HL-60 (cell line): ENCODE measurements around the gene SETBP1.

Source experiments
- GABPA ChIP-seq: IDR thresholded peaks from 2 replicates; pipeline ENCODE4 v1.6.1; 2012; ENCODE audit warnings: low read depth
- POLR2AphosphoS5 ChIP-seq: IDR thresholded peaks from 2 replicates; pipeline ENCODE4 v1.6.1; 2012; ENCODE audit warnings: low read depth
- TF ChIP-seq, protein P1 (sequence below): IDR thresholded peaks from one replicate; pipeline ENCODE4 v1.5.1; 2011; ENCODE audit warnings: low read length, control low read depth, inconsistent platforms; ENCODE audit not compliant: insufficient read depth
- TF ChIP-seq, protein P2 (sequence below): IDR thresholded peaks from 2 replicates; pipeline ENCODE4 v1.6.1; 2012; ENCODE audit warnings: low read depth; ENCODE audit not compliant: insufficient replicate concordance

DNA sequence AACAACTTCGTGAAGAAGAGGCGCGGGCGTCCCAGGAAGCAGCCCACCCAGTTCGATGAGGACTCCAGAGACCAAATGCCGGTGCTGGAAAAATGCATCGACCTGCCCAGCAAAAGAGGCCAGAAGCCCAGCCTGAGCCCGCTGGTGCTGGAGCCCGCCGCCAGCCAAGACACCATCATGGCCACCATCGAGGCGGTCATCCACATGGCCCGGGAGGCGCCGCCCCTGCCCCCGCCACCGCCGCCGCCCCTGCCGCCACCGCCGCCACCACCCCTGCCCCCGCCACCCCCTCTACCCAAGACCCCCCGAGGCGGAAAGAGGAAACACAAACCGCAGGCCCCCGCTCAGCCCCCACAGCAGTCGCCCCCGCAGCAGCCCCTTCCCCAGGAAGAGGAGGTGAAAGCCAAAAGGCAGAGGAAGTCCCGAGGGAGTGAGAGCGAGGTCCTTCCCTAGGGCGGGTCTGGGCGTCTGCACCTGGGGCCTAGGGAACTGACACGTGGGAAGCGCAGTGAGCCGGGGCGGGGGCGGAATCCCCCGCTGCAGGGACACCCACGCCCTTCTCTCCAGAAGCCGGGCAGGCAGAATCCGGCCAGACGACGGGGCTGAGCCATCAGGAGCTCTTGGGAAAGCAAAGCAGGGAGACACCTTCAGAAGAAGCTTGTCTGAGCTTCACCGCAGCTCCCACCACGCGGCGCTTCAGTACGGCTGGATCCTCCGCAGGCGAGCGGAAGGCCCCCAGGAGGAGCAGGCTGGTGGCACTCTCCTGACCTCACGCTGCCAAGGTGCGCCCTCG lies 382.8 kb downstream of the SETBP1 start:
- TF ChIP-seq, protein P1, sequence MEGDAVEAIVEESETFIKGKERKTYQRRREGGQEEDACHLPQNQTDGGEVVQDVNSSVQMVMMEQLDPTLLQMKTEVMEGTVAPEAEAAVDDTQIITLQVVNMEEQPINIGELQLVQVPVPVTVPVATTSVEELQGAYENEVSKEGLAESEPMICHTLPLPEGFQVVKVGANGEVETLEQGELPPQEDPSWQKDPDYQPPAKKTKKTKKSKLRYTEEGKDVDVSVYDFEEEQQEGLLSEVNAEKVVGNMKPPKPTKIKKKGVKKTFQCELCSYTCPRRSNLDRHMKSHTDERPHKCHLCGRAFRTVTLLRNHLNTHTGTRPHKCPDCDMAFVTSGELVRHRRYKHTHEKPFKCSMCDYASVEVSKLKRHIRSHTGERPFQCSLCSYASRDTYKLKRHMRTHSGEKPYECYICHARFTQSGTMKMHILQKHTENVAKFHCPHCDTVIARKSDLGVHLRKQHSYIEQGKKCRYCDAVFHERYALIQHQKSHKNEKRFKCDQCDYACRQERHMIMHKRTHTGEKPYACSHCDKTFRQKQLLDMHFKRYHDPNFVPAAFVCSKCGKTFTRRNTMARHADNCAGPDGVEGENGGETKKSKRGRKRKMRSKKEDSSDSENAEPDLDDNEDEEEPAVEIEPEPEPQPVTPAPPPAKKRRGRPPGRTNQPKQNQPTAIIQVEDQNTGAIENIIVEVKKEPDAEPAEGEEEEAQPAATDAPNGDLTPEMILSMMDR, result no peak
- TF ChIP-seq GABPA (no peak), POLR2AphosphoS5 (no peak)
- TF ChIP-seq, protein P2, sequence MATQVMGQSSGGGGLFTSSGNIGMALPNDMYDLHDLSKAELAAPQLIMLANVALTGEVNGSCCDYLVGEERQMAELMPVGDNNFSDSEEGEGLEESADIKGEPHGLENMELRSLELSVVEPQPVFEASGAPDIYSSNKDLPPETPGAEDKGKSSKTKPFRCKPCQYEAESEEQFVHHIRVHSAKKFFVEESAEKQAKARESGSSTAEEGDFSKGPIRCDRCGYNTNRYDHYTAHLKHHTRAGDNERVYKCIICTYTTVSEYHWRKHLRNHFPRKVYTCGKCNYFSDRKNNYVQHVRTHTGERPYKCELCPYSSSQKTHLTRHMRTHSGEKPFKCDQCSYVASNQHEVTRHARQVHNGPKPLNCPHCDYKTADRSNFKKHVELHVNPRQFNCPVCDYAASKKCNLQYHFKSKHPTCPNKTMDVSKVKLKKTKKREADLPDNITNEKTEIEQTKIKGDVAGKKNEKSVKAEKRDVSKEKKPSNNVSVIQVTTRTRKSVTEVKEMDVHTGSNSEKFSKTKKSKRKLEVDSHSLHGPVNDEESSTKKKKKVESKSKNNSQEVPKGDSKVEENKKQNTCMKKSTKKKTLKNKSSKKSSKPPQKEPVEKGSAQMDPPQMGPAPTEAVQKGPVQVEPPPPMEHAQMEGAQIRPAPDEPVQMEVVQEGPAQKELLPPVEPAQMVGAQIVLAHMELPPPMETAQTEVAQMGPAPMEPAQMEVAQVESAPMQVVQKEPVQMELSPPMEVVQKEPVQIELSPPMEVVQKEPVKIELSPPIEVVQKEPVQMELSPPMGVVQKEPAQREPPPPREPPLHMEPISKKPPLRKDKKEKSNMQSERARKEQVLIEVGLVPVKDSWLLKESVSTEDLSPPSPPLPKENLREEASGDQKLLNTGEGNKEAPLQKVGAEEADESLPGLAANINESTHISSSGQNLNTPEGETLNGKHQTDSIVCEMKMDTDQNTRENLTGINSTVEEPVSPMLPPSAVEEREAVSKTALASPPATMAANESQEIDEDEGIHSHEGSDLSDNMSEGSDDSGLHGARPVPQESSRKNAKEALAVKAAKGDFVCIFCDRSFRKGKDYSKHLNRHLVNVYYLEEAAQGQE, result no peak
